IPS DF 6.9 (cell line): ENCODE results near the gene SH3TC2.

ENCODE experiments used
- DNase-seq: peaks from one replicate; pipeline ENCODE4 v3.0.0-alpha.2; 2013; ENCODE audit warnings: low read depth, low spot score
- H3K27ac ChIP-seq: one replicate; pipeline ENCODE4 v1.5.1; 2013; ENCODE audit warnings: low read length, control low read depth
- H3K27me3 ChIP-seq: 2 replicates; pipeline ENCODE4 v1.6.1; 2013; ENCODE audit warnings: mild to moderate bottlenecking, low read length; ENCODE audit not compliant: control insufficient read depth, insufficient read depth
- H3K36me3 ChIP-seq: 2 replicates; pipeline ENCODE4 v1.6.1; 2013; ENCODE audit warnings: low read length; ENCODE audit not compliant: control insufficient read depth, insufficient read depth
- H3K4me1 ChIP-seq: 2 replicates; pipeline ENCODE4 v1.6.1; 2013; ENCODE audit warnings: low read length; ENCODE audit not compliant: control insufficient read depth, insufficient read depth
- H3K4me3 ChIP-seq: 2 replicates; pipeline ENCODE4 v1.5.1; 2013; ENCODE audit warnings: mild to moderate bottlenecking, low read length
- H3K9me3 ChIP-seq: 2 replicates; pipeline ENCODE4 v1.6.1; 2013; ENCODE audit warnings: low read length, inconsistent platforms; ENCODE audit not compliant: control insufficient read depth, insufficient read depth
- WGBS: extraction: QIAGEN DNeasy Blood & Tissue Kit; methylation state at CpG from one replicate; pipeline ENCODE4 v1.1.7; 2013; ENCODE audit warnings: mixed read lengths, missing lambda C conversion rate; ENCODE audit not compliant: insufficient read length, insufficient coverage; 5-methylcytosine and 5-hydroxymethylcytosine counted together

Gene SH3TC2

GRCh38 chr5:148965511-148966265, 97.2 kb downstream of the SH3TC2 start:
- Histone ChIP-seq H3K9me3 (no peaks in the 10 kb centered on the region), H3K4me3 (no peak overlapping the region), H3K27me3 (no peaks in the 10 kb centered on the region), H3K4me1 (no peaks in the 10 kb centered on the region), H3K36me3 (no peaks in the 10 kb centered on the region), H3K27ac (no peak overlapping the region)
- WGBS, result no CpG with 5 or more reads among the region's 13 CpGs
- DNase-seq, result no peak

- no peak for DNase-seq
Measured at GRCh38 chr5:148963664-148964063, 99.2 kb downstream of the SH3TC2 start.

GRCh38 chr5:148962761-148963324, 100.0 kb downstream of the SH3TC2 start:
- Histone ChIP-seq H3K4me1 (no peaks in the 10 kb centered on the region), H3K4me3 (no peak overlapping the region), H3K27ac (no peak overlapping the region), H3K9me3 (no peaks in the 10 kb centered on the region), H3K27me3 (no peaks in the 10 kb centered on the region), H3K36me3 (no peaks in the 10 kb centered on the region)
- WGBS, result no CpG with 5 or more reads among the region's 3 CpGs
- DNase-seq, result no peak

More at GRCh38 chr5:148963664-148964063, 99.2 kb downstream of the SH3TC2 start:
- no peaks in the 10 kb centered on the region for H3K27me3 ChIP-seq
- no peaks in the 10 kb centered on the region for H3K4me1 ChIP-seq
- H3K9me3 ChIP-seq, result no peaks in the 10 kb centered on the region
- H3K36me3 ChIP-seq, result no peaks in the 10 kb centered on the region
- H3K27ac ChIP-seq, result no peak overlapping the region
- no peak overlapping the region for H3K4me3 ChIP-seq

GRCh38 chr5:148962200-148962550, 100.7 kb downstream of the SH3TC2 start:
- no peaks in the 10 kb centered on the region for H3K27me3 ChIP-seq
- H3K36me3 ChIP-seq, result no peaks in the 10 kb centered on the region
- H3K4me3 ChIP-seq, result no peak overlapping the region
- no peak overlapping the region for H3K27ac ChIP-seq
- no peaks in the 10 kb centered on the region for H3K4me1 ChIP-seq
- DNase-seq, result no peak
- H3K9me3 ChIP-seq, result no peaks in the 10 kb centered on the region
- WGBS, result no CpG with 5 or more reads among the region's 3 CpGs

- Histone ChIP-seq H3K4me3 (no peak overlapping the region), H3K27me3 (no peaks in the 10 kb centered on the region), H3K9me3 (no peaks in the 10 kb centered on the region), H3K27ac (no peak overlapping the region), H3K4me1 (peaks cover 3% of the 10 kb centered on the region; the same call in 1 of the 2 replicates), H3K36me3 (no peaks in the 10 kb centered on the region)
- no peak for DNase-seq
- WGBS, result no CpG with 5 or more reads among the region's 8 CpGs
Measured at GRCh38 chr5:148961261-148962199, 101.3 kb downstream of the SH3TC2 start.

GRCh38 chr5:148960070-148960769, 102.6 kb downstream of the SH3TC2 start:
- WGBS, result no CpG with 5 or more reads among the region's 6 CpGs
- Histone ChIP-seq H3K36me3 (no peaks in the 10 kb centered on the region), H3K27ac (no peak overlapping the region)

GRCh38 chr5:148957591-148958202, 105.2 kb downstream of the SH3TC2 start:
- H3K9me3 ChIP-seq, result no peaks in the 10 kb centered on the region
- peaks cover 3% of the 10 kb centered on the region; the same call in 1 of the 2 replicates for H3K4me1 ChIP-seq
- DNase-seq, result no peak
- no CpG with 5 or more reads among the region's 3 CpGs for WGBS
- H3K4me3 ChIP-seq, result no peak overlapping the region
- H3K27ac ChIP-seq, result no peak overlapping the region
- H3K27me3 ChIP-seq, result no peaks in the 10 kb centered on the region
- no peaks in the 10 kb centered on the region for H3K36me3 ChIP-seq

More at GRCh38 chr5:148960070-148960769, 102.6 kb downstream of the SH3TC2 start:
- Histone ChIP-seq H3K4me1 (peaks cover 3% of the 10 kb centered on the region; the same call in 1 of the 2 replicates), H3K4me3 (no peak overlapping the region), H3K27me3 (no peaks in the 10 kb centered on the region), H3K9me3 (no peaks in the 10 kb centered on the region)
- DNase-seq, result no peak

- Histone ChIP-seq H3K9me3 (no peaks in the 10 kb centered on the region), H3K27me3 (no peaks in the 10 kb centered on the region), H3K36me3 (no peaks in the 10 kb centered on the region), H3K27ac (no peak overlapping the region), H3K4me1 (peaks cover 7% of the 10 kb centered on the region; the same call in 1 of the 2 replicates), H3K4me3 (no peak overlapping the region)
- no CpG with 5 or more reads among the region's 3 CpGs for WGBS
- DNase-seq, result no peak
Measured at GRCh38 chr5:148956477-148957385, 106.1 kb downstream of the SH3TC2 start.
